WERI-Rb-1 (cell line): ENCODE results near the gene ABI3BP.

Experiments used
- DNase-seq: peaks from one replicate; pipeline ENCODE4 v3.0.0-alpha.2; 2020
- H3K27ac ChIP-seq: fragments of 250-450 bp; sonication (Bioruptor Pico); 2 replicates; pipeline ENCODE4 v1.5.1; 2020; ENCODE audit warnings: mild to moderate bottlenecking, moderate library complexity
- H3K27me3 ChIP-seq: fragments of 250-450 bp; sonication (Bioruptor Pico); 2 replicates; pipeline ENCODE4 v1.5.1; 2021; ENCODE audit warnings: mild to moderate bottlenecking, low read depth, moderate library complexity; ENCODE audit not compliant: insufficient read depth, severe bottlenecking
- H3K36me3 ChIP-seq: fragments of 250-450 bp; sonication (Bioruptor Pico); 2 replicates; pipeline ENCODE4 v1.5.1; 2020; ENCODE audit warnings: mild to moderate bottlenecking, moderate library complexity
- H3K4me3 ChIP-seq: 2 replicates; pipeline ENCODE4 v1.5.1; 2011; ENCODE audit warnings: low read depth, mild to moderate bottlenecking, control low read depth, low read length
- H3K9me3 ChIP-seq: fragments of 250-450 bp; sonication (Bioruptor Pico); 2 replicates; pipeline ENCODE4 v1.5.1; 2021; ENCODE audit warnings: mild to moderate bottlenecking, moderate library complexity; ENCODE audit not compliant: severe bottlenecking
- TF ChIP-seq, protein P1 (sequence below): IDR thresholded peaks from 2 replicates; pipeline ENCODE4 v1.5.1; 2011; ENCODE audit warnings: low read depth, mild to moderate bottlenecking, control low read depth, inconsistent platforms, low read length

ABI3BP gene

DNA sequence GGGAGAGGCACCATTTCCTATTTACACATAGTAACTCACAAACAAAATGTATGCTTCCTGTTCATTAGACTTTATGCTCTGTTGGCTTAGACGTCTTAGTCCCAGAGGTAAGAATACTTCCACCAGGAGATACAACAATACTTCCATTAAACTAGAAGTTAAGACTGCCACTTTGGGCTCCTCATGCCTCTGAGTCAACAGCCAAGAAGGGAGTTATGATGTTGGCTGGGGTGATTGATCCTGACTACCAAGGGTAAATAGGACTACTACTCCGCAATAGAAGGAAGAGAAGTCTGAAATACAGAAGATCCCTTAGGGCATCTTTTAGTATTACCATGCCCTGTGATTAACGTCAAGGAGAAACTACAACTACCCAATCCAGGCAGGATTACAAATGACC, 43.5 kb upstream of the ABI3BP start:
- Histone ChIP-seq H3K9me3 (no peaks in the 10 kb centered on the region), H3K36me3 (no peaks in the 10 kb centered on the region), H3K27me3 (no peaks in the 10 kb centered on the region), H3K4me3 (no peak overlapping the region), H3K27ac (no peak overlapping the region)
- TF ChIP-seq, protein P1, sequence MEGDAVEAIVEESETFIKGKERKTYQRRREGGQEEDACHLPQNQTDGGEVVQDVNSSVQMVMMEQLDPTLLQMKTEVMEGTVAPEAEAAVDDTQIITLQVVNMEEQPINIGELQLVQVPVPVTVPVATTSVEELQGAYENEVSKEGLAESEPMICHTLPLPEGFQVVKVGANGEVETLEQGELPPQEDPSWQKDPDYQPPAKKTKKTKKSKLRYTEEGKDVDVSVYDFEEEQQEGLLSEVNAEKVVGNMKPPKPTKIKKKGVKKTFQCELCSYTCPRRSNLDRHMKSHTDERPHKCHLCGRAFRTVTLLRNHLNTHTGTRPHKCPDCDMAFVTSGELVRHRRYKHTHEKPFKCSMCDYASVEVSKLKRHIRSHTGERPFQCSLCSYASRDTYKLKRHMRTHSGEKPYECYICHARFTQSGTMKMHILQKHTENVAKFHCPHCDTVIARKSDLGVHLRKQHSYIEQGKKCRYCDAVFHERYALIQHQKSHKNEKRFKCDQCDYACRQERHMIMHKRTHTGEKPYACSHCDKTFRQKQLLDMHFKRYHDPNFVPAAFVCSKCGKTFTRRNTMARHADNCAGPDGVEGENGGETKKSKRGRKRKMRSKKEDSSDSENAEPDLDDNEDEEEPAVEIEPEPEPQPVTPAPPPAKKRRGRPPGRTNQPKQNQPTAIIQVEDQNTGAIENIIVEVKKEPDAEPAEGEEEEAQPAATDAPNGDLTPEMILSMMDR: no peak
- no peak for DNase-seq

DNA sequence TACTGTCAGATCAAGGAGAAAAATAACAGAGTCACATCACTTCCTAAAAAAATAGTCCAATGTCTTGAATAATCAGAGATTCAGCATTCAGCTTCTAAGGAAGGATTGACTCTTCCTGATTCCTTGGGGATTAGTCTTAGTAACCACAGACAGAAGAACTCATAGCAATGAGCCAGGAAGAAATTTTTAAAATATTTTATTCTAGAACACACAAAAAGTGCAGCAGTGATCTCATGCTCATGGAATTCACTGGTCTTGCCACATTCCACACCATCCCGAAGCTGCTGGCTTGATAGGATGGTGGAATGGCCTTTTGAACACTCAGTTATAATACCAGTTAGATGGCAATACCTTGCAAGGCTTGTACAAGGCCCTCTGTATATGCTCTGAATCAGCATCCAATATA, 43.0 kb upstream of the ABI3BP start:
- H3K9me3 ChIP-seq: no peaks in the 10 kb centered on the region
- H3K27ac ChIP-seq: no peak overlapping the region
- H3K4me3 ChIP-seq: no peak overlapping the region
- no peak for DNase-seq
- no peaks in the 10 kb centered on the region for H3K27me3 ChIP-seq
- TF ChIP-seq, protein P1: no peak
- H3K36me3 ChIP-seq: no peaks in the 10 kb centered on the region

DNA sequence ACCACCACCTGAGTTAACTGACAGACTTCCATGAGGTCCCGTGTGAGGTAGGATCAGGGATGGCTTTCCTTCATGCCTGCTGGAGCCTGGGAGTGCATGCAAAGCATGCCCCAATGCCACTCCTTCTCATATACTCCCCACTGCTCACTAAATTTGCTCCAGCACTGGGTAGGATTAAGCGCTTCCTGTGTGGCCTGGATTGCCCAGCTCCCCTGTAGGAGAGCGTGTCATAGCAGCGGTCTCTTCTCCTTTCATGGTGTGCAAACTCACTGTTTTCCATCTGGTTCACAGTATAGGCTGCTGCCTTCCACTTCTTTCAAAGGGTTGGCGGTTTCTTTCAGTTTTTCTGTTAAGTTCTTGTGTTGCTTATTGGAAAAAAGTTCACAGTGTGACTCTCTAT, 34.1 kb upstream of the ABI3BP start:
- DNase-seq: no peak
- H3K27me3 ChIP-seq: no peaks in the 10 kb centered on the region
- no peak overlapping the region for H3K4me3 ChIP-seq
- no peaks in the 10 kb centered on the region for H3K9me3 ChIP-seq
- no peak overlapping the region for H3K27ac ChIP-seq
- TF ChIP-seq, protein P1: no peak
- H3K36me3 ChIP-seq: no peaks in the 10 kb centered on the region

DNA sequence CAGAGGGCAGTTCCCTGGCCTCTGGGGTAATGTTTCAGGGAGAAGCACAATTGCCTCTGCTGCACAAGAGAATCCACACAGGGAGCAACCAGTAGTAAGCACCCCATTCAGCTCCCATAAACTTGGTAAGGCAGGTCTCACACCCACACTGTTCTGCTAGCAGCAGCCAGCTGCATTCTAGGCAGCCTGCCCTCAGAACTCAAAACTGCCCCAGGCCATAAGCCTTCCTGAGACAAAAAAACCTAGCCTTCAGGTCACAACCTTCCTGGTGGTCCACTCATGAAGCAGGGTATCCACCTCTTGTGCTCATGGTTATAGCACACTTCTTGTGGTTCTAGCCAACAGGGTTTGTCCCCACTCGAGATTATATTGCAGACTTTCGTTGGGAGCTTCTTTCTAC, 33.7 kb upstream of the ABI3BP start:
- no peaks in the 10 kb centered on the region for H3K27me3 ChIP-seq
- H3K9me3 ChIP-seq: no peaks in the 10 kb centered on the region
- no peak overlapping the region for H3K4me3 ChIP-seq
- DNase-seq: no peak
- H3K36me3 ChIP-seq: no peaks in the 10 kb centered on the region
- no peak overlapping the region for H3K27ac ChIP-seq
- TF ChIP-seq, protein P1: no peak

DNA sequence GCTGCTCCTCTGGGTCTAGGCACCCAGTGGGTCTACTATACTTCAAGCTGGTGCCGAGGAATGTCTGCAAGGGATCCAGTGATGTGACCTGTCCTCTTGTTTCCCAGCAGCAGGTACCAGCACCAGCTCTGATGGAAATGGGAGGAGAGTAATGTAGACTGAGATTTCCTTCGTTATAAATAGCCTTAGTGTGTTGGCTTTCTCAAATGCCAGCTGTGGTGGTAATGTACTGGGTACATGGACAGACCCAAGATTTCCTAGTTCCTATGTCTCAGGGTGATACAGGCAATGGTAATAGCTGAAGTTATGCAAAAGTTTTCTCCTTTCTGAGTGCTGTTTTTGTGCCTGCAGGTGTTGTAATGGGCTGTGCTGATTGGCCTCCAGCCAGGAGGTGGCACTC, 33.0 kb upstream of the ABI3BP start:
- no peak overlapping the region for H3K27ac ChIP-seq
- DNase-seq: no peak
- no peaks in the 10 kb centered on the region for H3K36me3 ChIP-seq
- TF ChIP-seq, protein P1: no peak
- no peaks in the 10 kb centered on the region for H3K27me3 ChIP-seq
- no peaks in the 10 kb centered on the region for H3K9me3 ChIP-seq
- H3K4me3 ChIP-seq: no peak overlapping the region

DNA sequence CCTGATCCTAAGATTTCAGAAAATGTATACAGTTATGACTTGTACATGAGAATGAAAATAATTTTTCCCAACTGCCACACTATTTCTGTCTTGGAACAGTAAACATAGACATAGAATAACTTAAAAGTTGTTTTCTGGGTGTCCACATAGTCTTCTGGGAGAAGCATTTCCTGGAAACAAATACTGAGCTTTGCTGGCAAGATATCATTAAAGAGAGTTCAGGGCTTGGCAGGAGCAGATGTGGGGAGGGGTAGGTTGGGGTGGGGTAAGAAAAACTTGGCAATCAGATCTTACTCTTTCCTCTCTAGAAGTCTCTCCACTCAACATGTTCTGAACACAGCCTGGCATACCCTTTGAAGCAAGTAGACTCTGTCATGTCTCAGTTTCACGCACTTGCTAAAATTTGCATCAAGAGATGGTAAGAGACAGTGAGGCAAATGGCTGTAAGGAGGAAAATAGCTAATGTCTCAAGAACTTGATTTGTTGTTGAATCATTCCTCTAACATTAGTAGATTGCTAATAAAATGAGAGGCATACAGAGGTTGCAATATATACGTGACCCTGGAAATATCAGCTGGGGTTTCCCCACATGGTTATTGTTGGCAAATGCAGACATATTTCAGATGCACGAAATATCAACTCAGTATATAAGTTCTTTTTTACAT, 27.3 kb upstream of the ABI3BP start:
- H3K4me3 ChIP-seq: no peak overlapping the region
- H3K36me3 ChIP-seq: no peaks in the 10 kb centered on the region
- no peaks in the 10 kb centered on the region for H3K9me3 ChIP-seq
- no peak for DNase-seq
- TF ChIP-seq, protein P1: no peak
- H3K27ac ChIP-seq: no peak overlapping the region
- H3K27me3 ChIP-seq: no peaks in the 10 kb centered on the region
